Psoas muscle (tissue), 8 donors: Measurements from ENCODE around the gene SRPK2. TPM values are rescaled to one million over a fixed set of nuclear protein-coding genes. Genes with fewer than 3 reads are reported as not detected.

Experiments
- ATAC-seq, 4 donors: fragments of 200-7000 bp; cut with Tn5 transposase; one replicate each; pipeline ENCODE4 v1.9.1; 2020; ENCODE audit warnings: moderate library complexity in 3 of 4, mild to moderate bottlenecking in 2 of 4
- DNase-seq, 2 donors: peaks; one replicate each; pipeline ENCODE4 v3.0.0-alpha.2; 2020
- H3K27ac ChIP-seq: fragments of 200-600 bp; one replicate; pipeline ENCODE4 v1.8.0; 2022
- H3K27me3 ChIP-seq, 3 donors: fragments of 200-600 bp in 1 of 3; one replicate each; pipeline versions ENCODE4 v1.6.1 to v1.8.0; 2013 to 2022; ENCODE audit warnings: low read length in 2 of 3, mild to moderate bottlenecking in 2 of 3, moderate library complexity in 1 of 3; ENCODE audit not compliant: insufficient read depth in 3 of 3
- H3K36me3 ChIP-seq, 2 donors: fragments of 200-600 bp in 1 of 2; one replicate each; pipeline versions ENCODE4 v1.6.1 to v1.8.0; 2013 to 2022; ENCODE audit warnings: low read depth in 1 of 2, mild to moderate bottlenecking in 1 of 2, moderate library complexity in 1 of 2; ENCODE audit not compliant: insufficient read depth in 1 of 2
- H3K4me1 ChIP-seq: fragments of 200-600 bp; one replicate; pipeline ENCODE4 v1.8.0; 2022
- H3K4me3 ChIP-seq: fragments of 200-600 bp; one replicate; pipeline ENCODE4 v1.8.0; 2022; ENCODE audit warnings: mild to moderate bottlenecking
- H3K9me3 ChIP-seq: fragments of 200-600 bp; one replicate; pipeline ENCODE4 v1.8.0; 2022
- WGBS, 3 donors: extraction: QIAGEN DNeasy Blood & Tissue Kit; methylation state at CpG; one replicate each; pipeline versions ENCODE4 v1.1.6 to v1.1.7; 2013; 5-methylcytosine and 5-hydroxymethylcytosine counted together
- intact Hi-C, 2 donors: fragments of 100-400 bp; cut with DNase I; formaldehyde crosslinking; loops; one replicate each; pipeline versions ENCODE4 v1.11.0 to v1.14.2; 2022
- polyA plus RNA-seq, 3 donors: library from polyadenylated mRNA; stranded (reverse); fragments of 200-250 nt; gene quantifications; one replicate each; pipeline ENCODE4 v1.2.3, GENCODE V29; 2013
- total RNA-seq, 4 donors: library from RNA; stranded (reverse); fragmentation: NEBNext Ultra II Directional in 2 of 4; extraction: Animal tissue kit (Norgen Biotek cat#: 25700) in 2 of 4; gene quantifications; one replicate each; pipeline versions ENCODE4 v1.2.1 to v1.2.4, GENCODE V29; 2021 to 2023
- TF ChIP-seq, protein P1 (sequence below): fragments of 200-600 bp; IDR thresholded peaks from one replicate; pipeline ENCODE4 v1.8.0; 2022; ENCODE audit warnings: antibody characterized with exemption
- donor health status: healthy with polysubstance abuse.
- donor health status: DM: no; HTN: no; CAD: no; lungs with moderate emphysema.
- donor health status: Bipolar disorder and iron deficiency.
- donor health status: healthy.
- donor health status: DM: yes; HTN: yes; CAD: no.
- donor health status: DM: no; HTN: no; CAD: no.
- donor health status: DM: no; HTN: no; CAD: no.
- donor health status: DM: yes; HTN: yes; CAD: no.

The SRPK2 gene
- total and polyA plus RNA-seq, 7 donors = 12.7 to 51.3 (median 33.2) TPM

GRCh38 chr7:105087981-105088380, 300.7 kb downstream of the SRPK2 start:
- 87 to 93% (median 92%) methylated on average over 6 of the region's 6 CpGs for WGBS, 3 donors
- intact Hi-C loops = no loop called here
- DNase-seq (no peak), ATAC-seq (no peak)
- Histone ChIP-seq H3K27ac (no peak overlapping the region), H3K4me3 (no peak overlapping the region), H3K27me3 (no peaks in the 10 kb centered on the region), H3K36me3 (peaks cover 3 to 88% of the 10 kb centered on the region in 2 donors), H3K9me3 (no peaks in the 10 kb centered on the region), H3K4me1 (peaks cover 3% of the 10 kb centered on the region)
- TF ChIP-seq, protein P1, sequence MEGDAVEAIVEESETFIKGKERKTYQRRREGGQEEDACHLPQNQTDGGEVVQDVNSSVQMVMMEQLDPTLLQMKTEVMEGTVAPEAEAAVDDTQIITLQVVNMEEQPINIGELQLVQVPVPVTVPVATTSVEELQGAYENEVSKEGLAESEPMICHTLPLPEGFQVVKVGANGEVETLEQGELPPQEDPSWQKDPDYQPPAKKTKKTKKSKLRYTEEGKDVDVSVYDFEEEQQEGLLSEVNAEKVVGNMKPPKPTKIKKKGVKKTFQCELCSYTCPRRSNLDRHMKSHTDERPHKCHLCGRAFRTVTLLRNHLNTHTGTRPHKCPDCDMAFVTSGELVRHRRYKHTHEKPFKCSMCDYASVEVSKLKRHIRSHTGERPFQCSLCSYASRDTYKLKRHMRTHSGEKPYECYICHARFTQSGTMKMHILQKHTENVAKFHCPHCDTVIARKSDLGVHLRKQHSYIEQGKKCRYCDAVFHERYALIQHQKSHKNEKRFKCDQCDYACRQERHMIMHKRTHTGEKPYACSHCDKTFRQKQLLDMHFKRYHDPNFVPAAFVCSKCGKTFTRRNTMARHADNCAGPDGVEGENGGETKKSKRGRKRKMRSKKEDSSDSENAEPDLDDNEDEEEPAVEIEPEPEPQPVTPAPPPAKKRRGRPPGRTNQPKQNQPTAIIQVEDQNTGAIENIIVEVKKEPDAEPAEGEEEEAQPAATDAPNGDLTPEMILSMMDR = no peak

DNA sequence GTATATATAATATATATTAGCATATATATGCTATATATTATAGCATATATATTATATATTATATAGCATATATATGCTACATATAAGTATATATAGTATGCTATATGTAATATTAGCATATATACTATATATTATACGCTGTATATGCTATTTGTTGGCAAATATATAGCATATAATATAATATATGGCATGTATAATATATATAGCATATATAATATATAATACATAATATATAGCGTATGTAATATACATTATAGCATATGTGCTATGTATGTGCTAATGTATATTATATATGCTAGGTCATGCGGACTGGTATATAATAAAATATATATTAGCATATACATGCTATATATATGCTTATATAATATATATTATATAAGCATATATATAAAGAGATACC, 301.9 kb downstream of the SRPK2 start:
- Histone ChIP-seq H3K27ac (no peak overlapping the region), H3K9me3 (no peaks in the 10 kb centered on the region), H3K27me3 (no peaks in the 10 kb centered on the region), H3K4me1 (peaks cover 3% of the 10 kb centered on the region), H3K4me3 (no peak overlapping the region), H3K36me3 (peaks cover 3 to 90% of the 10 kb centered on the region in 2 donors)
- TF ChIP-seq, protein P1 = no peak
- 96 to 99% (median 96%) methylated on average over 3 of the region's 3 CpGs for WGBS, 3 donors
- no peak for ATAC-seq
- DNase-seq = no peak
- intact Hi-C loops = no loop called here

DNA sequence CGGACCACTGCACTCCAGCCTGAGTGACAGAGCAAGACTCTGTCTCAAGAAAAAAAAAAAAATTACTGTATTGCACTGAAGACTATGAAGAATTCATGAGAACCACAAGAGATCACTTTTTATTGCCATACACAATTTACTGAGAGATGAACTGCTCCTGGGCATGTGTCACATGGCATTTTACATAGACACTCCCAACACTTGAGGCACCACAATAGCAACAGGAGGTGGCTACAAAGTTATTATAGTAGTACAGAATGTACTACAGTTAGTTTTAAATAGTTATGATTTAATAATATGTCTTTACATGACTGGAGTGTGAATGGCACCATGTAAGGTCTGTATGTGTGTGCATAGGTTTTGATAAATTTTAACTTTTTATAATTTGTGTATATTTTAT, 304.1 kb downstream of the SRPK2 start:
- Histone ChIP-seq H3K36me3 (peaks cover 3 to 91% of the 10 kb centered on the region in 2 donors), H3K27ac (no peak overlapping the region), H3K4me3 (no peak overlapping the region), H3K27me3 (no peaks in the 10 kb centered on the region), H3K4me1 (peaks cover 3% of the 10 kb centered on the region), H3K9me3 (no peaks in the 10 kb centered on the region)
- TF ChIP-seq, protein P1 = no peak
- DNase-seq = no peak
- peak in 2 of 4 donors; percentile 83 to 86 for ATAC-seq
- WGBS, 3 donors = 87 to 100% (median 97%) methylated on average over 1 of the region's 1 CpG
- intact Hi-C loops = no loop called here

DNA sequence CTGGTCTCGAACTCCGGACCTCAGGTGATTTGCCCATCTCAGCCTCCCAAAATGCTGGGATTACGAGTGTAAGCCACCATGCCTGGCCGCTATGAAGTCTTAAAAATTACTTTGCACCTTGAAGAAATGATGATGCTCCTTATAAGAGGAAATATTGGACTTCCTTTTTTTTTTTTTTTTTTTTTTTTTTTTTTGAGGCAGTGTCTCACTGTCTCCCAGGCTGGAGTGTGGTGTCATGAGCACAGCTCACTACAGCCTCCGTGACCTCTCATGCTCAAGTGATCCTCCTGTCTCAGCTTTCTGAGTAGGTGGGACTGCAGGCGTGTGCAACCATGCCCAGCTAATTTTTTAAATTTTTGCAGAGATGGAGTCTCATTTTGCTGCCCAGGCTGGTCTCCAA, 309.4 kb downstream of the SRPK2 start:
- Histone ChIP-seq H3K27me3 (no peaks in the 10 kb centered on the region), H3K36me3 (peaks cover 5 to 99% of the 10 kb centered on the region in 2 donors), H3K9me3 (no peaks in the 10 kb centered on the region), H3K4me3 (no peak overlapping the region), H3K4me1 (no peaks in the 10 kb centered on the region), H3K27ac (no peak overlapping the region)
- no peak for ATAC-seq
- no peak for DNase-seq
- WGBS, 3 donors = 95 to 97% (median 97%) methylated on average over 6 of the region's 6 CpGs
- TF ChIP-seq, protein P1 = no peak
- intact Hi-C loops = no loop called here

DNA sequence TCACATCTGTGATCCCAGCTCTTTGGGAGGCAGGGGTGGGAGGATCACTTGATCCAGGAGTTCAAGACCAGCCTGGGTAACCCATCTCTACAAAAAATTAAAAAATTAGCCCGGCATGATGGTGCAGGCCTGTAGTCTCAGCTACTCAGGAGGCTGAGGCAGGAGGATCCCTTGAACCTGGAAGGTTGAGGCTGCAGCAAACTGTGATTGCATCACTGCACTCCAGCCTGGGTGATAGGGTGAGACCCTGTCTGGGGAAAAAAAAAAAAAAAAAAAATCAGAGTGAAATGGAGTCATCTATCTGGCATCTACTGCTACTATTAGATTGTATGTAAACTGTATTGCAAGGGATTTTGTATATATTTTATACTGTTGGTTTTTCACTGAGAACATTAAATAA, 315.6 kb downstream of the SRPK2 start:
- no peaks in the 10 kb centered on the region for H3K27me3 ChIP-seq
- intact Hi-C loops = loop anchor here in 1 of 2 donors (5.0 kb wide), 1 partner anchor 39 kb away; no protein-coding TSS in a partner anchor
- H3K4me3 ChIP-seq = no peak overlapping the region
- H3K4me1 ChIP-seq = no peaks in the 10 kb centered on the region
- H3K9me3 ChIP-seq = no peaks in the 10 kb centered on the region
- H3K36me3 ChIP-seq = peaks cover 0 to 98% of the 10 kb centered on the region in 2 donors
- ATAC-seq = no peak
- TF ChIP-seq, protein P1 = no peak
- no peak for DNase-seq
- 96 to 100% (median 100%) methylated on average over 1 of the region's 1 CpG for WGBS, 3 donors
- no peak overlapping the region for H3K27ac ChIP-seq
